ENCODE results near the gene EMC6. TPM values are rescaled to one million over a fixed set of nuclear protein-coding genes. Genes with fewer than 3 reads are reported as not detected.
"Not testable (repeated sequence)": the region's sequence is repeated elsewhere in the genome, so short reads cannot be mapped to it uniquely, and the experiment has no call there.

EMC6 gene
- total RNA-seq, 1 donor from 2014 or later = 35.0 TPM

DNA sequence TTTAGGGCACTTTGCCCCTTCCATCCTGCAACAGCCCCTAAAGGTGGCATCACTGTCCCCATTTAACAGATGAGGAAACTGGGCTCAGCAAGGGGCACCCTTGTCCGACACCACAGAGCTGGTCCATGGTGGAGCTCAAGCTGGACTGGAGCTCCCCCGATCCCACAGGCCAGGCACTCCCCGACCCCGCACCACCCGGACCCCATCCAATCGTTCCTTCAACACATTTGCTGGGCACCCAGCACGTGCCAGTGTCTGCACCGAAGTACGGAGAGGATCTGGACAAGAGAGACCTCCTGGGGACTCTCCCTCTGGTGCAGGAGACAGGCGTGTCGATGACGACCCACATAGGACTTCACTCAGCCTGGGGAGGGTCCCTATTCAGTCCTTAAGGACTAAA, 13.4 kb downstream of the EMC6 start:
- no peak for ATAC-seq

DNA sequence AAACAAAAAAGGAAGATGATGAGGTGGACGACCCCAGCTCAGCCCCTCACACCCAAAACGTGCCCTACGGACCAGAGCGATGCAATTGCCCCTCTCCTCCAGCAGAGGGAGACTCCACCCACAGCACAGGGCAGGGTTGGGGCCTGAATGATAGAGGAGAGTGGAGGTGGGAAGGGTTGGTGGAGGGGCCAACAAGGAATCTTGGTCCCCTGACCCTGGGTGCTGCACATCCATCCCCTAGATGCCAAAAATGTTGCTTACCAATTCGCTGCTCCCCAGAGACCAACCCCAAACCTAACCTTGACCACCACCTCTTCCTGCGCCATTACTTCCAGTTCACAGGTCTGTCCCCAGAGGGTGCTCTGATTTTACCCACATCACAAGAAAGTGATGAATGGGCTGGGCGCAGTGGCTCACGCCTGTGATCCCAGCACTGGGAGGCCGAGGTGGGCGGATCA, 14.5 kb downstream of the EMC6 start:
- ATAC-seq = peak; percentile 67

DNA sequence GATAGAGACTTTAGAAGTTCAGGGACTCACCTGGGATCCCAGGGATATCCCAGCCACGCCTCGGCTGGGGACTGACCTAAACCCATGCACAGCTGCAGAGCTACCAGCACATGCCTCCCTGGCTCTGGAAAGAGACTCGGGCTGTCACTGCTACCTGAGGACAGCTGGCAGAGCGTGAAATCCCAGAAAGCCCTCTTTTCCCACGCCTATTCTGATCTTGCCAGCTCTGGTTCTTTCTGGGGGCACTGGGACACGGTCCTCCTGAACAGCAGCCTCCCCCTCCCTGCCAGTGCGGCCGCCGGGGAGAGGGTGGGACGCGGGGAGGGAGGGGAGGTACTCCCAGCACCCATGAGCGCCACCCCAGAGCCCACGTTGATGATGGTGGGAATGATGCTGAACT, 16.6 kb downstream of the EMC6 start:
- peak; percentile 46 for ATAC-seq

DNA sequence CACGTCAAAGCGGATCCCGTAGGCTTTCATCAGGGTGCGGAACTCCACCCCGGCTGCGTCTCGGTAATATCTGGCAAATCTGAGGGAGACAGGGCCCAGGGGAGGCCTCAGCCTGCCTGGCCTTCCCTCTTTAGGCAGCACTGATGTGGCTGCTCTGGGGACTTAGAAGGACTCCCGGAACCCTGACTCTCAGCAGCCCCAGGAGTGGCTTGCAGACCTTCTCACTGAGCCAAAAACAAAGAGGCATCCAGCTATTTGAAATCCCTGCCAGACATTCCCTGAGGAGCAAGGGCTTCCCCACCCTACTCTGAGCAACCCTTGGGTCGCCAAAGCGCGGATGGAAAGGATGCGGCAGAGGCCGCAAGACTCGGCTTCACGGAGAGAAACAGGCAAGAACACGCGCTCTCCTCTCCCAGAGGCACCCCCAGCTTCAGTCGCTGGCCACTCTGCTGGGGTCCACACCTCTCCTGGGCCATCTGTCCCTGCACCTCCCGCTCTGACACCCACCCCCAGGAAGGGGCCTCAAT, 19.5 kb downstream of the EMC6 start:
- ATAC-seq = no peak

DNA sequence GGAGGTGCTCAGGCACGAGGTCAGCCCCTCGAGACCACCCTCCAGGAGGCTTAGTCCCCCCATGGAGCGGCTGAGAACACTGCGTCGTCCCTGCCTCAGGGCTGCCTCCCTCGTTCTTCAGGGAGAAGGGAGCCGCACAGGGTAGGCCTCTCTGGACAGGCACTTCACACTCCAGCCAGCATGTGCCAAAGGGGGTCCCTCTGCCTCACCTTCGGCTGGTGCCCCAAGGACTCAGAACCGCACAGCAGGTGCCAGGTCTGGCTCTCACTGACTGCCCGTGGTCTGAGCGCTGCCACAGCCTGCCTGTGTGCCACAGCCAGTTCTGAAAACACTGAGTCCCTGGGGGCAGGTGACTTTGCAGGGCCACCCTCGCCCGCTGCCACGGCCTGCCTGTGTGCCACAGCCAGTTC, 20.2 kb downstream of the EMC6 start:
- ATAC-seq = peak; percentile 14

DNA sequence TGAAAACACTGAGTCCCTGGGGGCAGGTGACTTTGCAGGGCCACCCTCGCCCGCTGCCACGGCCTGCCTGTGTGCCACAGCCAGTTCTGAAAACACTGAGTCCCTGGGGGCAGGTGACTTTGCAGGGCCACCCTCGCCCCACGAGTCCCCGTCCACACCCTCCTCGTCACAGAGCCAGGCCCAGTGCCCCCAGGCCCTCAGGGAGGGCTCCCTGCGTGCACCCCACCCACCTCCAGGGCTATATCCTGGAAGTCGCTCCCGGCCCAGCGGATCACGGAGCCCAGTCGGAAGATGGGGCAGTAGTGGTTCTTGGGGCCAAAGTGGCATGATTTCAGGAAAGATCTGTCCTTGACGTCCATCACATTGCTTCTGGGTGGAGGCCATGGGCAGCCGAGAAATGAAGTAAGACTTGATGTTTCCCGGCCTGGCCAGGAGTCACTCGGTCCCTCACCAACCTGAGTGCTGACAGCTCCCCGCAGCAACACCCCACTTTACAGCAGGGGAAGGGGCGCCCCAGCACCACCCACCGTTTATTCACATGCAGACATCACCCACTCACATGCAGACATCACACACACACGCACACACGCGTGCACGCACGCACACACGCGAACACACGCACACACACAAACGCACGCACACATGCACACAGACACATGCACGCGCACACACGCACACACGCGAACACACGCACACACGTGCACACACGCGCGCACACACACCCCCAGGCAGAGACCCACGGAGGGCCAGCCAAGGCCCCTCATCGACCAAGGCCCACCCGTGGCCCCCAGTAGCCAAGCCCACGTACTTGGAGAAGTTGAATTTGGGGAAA, 20.9 kb downstream of the EMC6 start:
- peak; percentile 7 for ATAC-seq

DNA sequence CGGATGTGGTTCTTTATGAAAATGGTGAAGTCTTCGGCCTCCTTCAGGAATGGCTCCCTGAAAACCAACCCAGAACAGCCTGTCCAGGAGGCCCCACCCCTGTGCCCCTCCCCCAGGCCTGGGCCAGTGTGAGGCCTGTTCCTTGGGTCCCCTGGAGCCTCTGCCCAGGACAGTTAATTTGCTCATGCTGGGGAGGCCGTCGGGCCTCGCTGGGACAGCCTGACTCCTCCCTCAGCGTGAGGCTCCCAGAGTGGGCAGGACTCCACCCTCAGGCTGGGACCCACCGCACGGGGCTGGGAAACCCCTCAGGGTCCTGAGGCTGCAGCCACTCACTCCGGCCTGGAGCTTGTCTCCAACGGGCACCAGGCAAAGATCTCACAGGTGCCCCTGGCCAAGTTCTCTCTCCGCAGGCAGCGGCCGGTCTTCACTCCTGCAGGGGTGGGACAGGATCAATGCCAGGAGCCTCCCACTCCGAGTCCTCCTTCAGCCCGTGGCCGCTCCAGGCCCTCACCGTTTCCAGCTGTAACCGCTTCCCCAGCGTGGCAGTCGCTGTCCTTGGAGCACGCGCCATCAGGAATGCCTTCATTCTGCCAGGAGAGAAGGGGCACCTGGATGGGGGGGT, 21.6 kb downstream of the EMC6 start:
- peak; percentile 17 for ATAC-seq

DNA sequence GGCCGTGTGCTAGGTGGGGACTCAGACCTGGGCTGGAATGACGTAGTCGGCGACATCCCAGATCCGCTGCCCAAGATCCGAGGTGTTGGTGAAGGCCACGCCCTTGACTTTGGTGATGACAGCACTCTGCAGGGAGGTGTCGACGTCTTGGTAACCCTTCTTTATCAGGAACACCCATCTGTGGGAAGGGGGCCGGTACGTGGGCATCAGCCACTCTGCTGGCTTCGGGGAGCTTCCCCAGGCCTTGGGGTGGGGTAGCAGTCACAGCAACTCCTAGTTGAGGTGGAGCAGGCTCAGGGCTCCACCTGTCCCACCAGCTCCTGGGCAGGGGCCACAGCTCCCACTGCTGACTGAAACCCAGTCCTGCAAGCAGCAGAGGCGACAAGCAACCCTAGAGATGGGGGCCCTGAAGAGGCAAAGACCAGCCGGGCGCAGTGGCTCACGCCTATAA, 23.0 kb downstream of the EMC6 start:
- no peak for ATAC-seq

DNA sequence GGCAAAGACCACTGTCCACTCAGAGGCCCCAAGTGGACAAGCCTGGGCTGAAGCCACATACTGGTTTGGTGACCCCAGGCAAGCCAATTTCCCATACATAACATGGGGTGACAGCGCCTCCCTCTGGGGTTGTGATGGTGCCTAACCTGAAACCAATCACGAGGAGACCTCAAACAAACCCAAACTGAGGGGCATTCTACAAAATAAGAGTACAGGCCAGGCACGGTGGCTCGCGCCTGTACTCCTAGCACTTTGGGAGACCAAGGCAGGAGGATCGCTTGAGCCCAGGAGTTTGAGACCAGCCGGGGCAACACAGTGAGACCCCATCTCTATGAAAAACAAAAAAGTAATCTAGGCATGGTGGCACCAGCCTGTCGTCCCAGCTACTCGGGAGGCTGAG, 23.7 kb downstream of the EMC6 start:
- no peak for ATAC-seq

DNA sequence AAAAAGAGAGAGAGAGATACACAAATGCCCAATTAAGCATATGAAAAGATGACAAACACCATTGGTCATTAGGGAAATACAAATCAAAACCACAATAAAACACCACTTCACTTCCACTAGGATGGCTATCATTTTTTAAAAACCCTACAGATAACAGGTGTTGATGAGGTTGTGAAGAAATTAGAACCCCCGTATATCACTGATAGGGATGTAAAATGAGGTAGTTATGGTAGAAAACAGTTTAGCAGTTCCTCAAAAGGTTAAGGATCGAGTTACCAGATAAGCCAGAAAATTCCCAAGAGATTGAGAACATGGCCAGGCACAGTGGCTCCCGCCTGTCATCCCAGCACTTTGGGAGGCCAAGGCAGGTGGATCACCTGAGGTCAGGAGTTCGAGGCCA, 24.5 kb downstream of the EMC6 start:
- ATAC-seq = no peak

DNA sequence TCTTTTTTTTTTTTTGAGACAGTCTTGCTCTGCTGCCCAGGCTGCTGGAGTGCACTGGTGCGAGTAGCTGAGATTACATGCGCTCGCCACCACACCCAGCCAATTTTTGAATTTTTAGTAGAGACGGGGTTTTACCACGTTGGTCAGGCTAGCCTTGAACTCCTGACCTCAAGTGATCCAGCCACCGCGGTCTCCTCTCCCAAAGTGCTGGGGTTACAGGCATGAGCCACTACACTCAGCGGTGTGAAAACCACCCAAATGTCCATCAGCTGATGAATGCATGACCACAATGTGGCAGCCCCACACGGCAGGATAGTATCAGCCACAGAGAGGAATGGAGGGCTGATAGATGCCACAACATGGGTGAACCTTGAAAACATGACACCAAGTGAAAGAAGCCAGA, 25.2 kb downstream of the EMC6 start:
- peak; percentile 19 for ATAC-seq

DNA sequence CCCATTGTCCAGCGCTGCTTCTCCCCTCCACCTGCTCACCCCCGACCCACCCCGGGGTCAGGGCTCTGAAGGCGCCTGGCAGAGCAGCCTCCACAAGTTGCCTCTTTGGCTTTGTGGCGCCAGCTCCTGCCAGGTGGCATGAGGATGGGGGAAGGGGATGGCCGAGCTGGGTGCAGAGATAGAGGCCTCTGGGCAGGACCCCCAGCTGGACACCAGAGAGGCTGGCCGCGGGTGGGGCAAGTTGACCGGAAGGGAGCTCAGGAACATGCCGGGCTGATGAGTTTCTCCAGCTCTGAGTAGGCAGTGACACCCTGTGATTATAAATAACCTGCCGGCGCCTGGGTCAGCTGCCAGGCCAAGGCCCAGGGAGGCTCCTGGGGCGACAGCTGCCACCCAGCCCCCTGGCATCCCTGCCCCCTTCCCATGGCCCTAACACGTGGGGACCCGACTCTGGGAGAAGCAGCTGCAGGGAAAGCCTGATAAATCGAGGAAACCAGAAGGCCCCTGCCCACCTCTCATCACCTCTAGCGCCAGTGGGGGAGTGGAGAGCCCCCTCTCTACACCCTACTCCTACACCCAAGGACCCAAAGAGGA, 26.6 kb downstream of the EMC6 start:
- peak; percentile 15 for ATAC-seq

DNA sequence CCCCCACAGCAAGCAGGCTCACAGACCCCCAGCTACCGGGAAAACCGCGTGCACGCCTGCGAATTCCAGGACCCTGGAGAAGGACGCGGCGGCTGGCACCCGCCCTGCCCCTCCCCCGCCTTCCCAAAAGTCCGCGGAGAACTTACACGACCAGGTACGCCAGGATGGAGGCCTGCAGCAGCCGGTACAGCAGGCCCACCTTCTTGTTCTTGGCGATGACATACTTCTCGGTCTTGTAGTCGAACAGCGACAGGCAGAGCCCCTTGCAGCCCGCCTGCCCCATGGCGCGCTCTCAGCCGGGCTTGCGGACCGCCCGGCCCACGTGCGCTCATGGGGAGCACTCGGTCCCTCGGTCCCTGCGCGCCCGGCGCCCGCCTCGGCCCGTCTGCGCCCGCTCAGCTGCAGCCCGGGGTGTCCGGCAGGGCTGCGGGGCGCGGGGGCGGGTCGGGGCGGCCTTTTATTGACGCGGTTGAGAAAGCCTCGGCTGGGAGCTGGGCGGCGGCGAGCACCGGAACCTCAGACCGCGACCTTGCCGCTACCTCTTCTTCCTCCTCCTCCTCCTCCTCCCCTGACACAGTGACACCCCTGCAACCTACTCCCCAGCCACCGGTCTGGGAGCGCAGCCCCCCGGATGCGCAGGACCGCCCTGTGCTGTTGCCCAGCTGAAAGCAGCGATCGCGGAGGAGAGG, 27.3 kb downstream of the EMC6 start, which contains the start of gene P2RX5:
Gene P2RX5 (minus strand): TSS at position 433 of the 689 bp plus-strand sequence. CDS start 150 bp downstream, at position 283.
- ATAC-seq = peak; percentile 52

DNA sequence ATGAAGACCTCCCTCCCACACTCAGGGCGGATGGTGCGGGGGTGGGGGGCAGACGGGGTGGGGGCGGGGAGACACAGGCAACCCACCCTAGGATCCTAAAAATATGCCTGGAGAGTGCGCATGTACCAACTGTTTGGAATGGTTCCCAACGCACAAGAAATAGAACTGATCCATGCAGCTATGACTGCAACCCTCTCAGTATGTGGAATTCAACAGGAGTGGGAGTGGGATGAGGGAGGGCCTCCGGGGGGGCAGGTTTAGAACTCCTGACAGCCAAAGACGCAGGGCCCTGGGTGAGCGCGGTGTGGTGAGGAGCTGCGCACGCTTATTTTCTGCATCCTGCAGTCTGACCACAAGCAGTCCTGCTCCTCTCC, 28.5 kb downstream of the EMC6 start:
- no peak for ATAC-seq

DNA sequence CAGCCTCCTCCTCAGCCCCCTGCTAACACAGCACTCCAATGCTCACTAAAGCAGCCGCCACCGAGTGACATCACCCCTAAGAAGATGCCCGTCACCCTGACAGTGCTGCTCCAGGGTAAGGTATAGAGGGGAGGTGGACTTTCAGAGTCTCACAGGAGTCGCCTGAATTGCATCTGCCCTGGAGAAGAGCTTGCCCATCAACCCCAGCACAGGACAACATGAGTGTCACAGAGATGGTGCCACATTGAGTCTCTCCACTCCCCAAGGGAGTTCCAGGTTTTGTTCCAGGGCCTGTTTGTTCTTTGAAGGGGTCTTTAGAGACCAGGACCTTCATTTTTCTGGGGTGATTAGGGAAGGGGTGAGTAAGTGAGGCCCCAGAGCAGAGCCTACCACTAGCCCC, 29.5 kb downstream of the EMC6 start:
- no peak for ATAC-seq

DNA sequence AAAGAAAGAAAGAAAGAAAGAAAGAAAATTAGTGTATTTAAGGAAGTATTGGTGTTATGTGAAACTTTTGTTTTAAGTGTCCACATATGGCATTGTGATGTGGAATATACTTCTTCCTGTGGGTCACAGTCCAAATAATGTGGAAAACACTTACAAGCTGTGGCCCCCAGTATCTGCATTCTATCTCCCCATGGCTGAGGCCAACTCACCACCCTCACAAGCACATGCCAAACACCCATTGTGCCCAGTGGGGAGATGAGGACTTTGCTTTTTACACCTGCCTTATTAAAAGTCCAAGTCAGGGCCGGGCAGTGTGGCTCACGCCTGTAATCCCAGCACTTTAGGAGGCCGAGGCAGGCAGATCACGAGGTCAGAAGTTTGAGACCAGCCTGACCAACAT, 31.3 kb downstream of the EMC6 start:
- ATAC-seq = no peak

DNA sequence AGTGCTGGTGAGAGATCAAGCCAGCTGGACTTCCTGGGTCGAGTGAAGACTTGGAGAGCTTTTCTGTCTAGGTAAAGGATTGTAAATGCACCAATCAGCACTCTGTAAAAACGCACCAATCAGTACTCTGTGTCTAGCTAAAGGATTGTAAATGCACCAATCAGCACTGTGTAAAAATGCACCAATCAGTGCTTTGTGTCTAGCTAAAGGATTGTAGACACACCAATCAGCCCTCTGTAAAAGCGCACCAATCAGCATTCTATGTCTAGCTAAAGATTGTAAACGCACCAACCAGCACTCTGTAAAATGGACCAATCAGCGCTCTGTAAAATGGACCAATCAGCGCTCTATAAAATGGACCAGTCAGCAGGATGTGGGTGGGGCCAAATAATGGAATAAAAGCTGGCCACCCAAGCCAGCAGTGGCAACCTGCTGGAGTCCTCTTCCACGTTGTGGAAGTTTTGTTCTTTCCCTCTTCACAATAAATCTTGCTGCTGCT, 33.5 kb downstream of the EMC6 start:
- not testable (repeated sequence) for ATAC-seq

DNA sequence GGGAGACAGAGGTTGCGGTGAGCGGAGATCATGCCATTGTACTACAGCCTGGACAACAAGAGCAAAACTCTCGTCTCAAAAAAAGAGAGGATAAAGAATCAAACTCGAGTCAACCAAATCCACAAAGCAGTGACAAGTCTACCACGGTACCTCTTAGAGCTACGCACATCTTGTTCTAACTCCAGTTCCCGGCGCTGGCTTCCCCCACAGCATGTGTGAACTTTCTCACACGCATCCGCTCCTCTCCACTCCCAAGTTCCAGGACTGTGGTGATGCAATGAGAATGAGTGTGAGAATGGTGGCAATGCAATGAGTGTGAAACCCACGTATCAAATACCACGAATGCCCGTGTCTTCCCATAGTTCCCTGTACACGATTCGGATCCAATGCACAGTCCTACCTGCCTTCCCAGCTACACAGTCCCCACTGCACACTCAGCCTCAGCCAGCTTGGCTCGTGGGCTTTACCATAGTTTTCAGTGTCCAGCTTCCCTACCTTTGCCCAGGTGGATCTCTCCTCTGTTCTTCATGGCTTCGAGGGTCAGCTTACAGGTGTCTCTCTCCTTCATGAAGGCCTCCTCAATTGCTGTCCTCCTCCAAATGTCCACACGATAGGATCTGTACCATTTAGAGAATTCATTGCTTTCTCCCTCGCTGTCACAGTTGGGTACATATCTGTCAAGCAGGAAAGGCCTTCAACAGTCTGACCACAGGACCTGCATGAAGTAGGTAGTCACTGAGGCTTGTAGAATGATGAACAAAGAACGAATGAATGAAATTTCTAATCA, 36.5 kb downstream of the EMC6 start:
- no peak for ATAC-seq

DNA sequence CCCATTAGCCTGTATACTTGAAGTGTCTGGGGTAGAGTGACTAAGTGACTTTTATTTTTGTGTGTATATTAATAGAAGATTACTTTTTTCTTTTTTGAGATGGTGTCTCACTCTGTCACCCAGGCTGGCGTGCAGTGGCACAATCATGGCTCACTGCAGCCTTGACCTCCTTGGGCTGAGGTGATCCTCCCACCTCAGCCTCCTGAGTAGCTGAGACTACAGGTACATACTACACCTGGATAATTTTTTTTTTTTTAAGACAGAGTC, 37.0 kb downstream of the EMC6 start:
- ATAC-seq = not testable (repeated sequence)

DNA sequence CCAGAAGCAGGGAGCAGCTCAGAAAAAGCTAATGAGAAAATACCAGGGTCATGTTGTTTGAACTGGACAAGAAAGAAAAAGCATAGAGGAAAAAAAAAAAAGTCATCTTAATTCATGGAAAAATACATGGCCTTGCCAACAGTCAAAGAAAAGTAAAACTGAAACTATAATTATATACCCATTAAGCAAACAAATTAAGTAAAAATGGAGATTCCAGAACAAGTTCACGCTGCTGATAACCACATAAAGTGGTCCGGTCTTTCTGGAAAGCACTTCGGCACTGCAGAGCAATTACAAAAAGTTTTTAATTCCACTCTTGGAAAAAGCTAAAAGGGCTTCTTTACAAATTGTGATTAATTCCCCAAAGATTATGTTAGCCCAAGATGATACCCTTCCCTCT, 39.8 kb downstream of the EMC6 start:
- ATAC-seq = no peak

DNA sequence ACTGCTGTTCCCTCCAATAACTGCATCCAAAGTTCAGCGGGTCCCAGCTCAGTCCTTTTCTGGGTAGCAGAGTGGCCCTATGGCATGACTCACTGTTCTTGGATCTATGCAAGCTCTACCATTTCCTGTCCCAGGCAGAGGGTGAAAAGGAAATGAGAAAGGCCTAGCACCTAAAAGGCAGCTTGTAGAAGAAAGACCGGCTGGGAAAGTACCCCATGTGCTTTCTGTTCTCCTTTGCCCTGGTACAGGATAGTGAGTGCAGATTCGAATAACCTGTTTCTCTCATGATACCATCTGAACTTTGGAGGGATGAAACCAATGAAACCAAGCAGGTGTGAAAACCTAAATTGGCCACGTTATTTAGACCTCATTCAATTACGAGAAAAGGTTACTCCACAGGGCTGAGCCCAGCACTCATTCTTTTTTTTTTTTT, 42.4 kb downstream of the EMC6 start:
- peak; percentile 84 for ATAC-seq

All from esophagus mucosa (tissue), 1 donor.